HG02588 (cell line): ENCODE data around the gene TRAPPC3.
"Not testable (repeated sequence)": the region's sequence is repeated elsewhere in the genome, so short reads cannot be mapped to it uniquely, and the experiment has no call there.

Experiments used
- ATAC-seq: cut with Tn5 transposase; IDR thresholded peaks from one replicate; pipeline ENCODE4 v1.9.1; 2021; ENCODE audit warnings: mild to moderate bottlenecking, moderate library complexity; ENCODE audit not compliant: unreplicated experiment

The TRAPPC3 gene

GRCh38 chr1:36166938-36167905 is 17.9 kb upstream of the TRAPPC3 start:
- no peak for ATAC-seq

GRCh38 chr1:36166136-36166535 is 16.9 kb upstream of the TRAPPC3 start:
- ATAC-seq = no peak

- ATAC-seq = no peak
Observed at GRCh38 chr1:36165145-36165544, 15.9 kb upstream of the TRAPPC3 start.

- no peak for ATAC-seq
Observed at GRCh38 chr1:36164361-36164760, 15.1 kb upstream of the TRAPPC3 start.

DNA sequence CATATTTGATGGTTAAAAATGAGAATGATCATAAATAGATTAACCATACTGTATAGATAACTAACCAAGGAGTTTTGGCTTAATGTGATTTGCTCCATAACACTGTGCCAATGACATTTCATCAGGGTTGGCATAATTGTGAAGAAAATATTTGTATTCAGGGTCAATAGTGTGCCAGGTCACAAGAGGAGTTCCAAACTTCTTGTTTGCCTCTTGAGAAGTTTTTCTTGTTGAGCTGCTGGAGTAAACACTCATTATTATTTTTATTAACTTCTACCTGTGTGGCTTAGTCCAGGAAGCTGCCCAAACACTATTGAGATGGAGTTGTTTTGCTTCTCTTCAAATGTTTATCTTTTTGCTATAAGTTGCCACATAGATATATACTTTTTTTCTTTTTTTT is 14.1 kb upstream of the TRAPPC3 start:
- no peak for ATAC-seq

GRCh38 chr1:36162680-36163239 is 13.5 kb upstream of the TRAPPC3 start:
- no peak for ATAC-seq

GRCh38 chr1:36161641-36162531 is 12.6 kb upstream of the TRAPPC3 start:
- ATAC-seq = no peak

- no peak for ATAC-seq
Observed at GRCh38 chr1:36160949-36161485, 11.7 kb upstream of the TRAPPC3 start.

DNA sequence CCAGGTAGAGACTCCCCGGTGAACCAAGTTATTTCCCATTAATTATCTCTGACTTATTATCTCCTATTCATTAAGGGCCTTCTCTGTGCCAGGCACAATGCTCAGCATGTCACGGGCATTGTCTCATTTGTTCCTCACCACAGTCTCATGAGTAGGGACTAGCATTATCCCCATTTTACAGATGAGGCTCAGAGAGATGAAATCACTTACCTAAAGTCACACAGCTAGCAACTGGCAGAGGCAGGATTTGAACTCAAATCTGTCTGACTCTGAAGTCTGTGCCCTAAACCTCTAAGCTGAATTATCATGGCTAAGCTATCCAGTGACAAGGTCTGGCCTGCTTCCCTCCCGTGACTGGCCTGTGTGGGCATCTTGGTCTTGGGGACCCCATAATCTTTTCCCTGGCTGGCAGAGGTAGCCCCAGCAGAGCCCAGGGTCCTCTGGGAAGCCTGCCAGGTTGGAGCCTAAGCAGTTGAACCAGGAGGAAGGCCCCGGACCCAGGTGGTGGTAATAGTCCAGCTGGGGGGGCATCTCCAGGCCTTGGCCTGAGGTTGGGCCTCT is 11.2 kb upstream of the TRAPPC3 start:
- ATAC-seq = no peak

DNA sequence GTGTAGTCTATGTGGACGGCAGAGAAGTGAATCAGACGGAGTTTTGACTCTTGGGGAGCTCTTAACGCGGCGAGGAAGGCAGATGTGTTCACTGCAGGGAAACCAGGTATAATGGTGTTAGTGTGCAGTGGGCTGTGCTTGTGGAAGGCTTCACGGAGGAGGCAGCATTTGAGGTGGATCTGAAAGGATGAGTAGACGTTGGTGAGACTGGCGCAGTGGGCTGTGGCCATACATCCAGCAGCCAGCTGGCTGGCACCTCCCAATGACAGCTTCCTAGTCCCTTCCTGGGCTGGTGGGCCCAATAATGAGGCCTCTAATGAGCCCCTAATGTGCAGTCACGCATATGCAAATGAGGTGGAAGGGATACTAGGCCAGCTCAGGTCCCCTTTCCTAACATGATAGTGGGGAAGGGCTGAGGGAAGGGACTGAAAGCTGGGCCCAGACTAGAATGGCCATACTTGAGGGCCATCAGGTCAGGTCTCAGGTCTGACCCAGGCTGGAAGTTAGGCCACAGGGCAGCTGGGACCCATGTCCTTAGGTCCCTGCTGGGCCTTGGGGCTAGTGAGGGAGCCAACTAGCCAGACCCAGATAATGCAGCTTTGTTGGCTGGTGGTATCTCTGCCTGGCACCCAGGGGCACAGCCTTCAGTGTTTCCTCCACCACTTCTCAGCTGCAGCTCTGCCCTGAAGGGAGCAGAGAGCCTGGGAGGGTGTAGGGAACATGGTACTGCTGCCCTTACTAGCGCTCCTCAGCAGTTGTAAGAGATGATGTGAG is 10.5 kb upstream of the TRAPPC3 start:
- ATAC-seq = no peak

- ATAC-seq = not testable (repeated sequence)
Observed at GRCh38 chr1:36158827-36159252, 9.6 kb upstream of the TRAPPC3 start.

- no peak for ATAC-seq
Observed at GRCh38 chr1:36157973-36158826, 8.9 kb upstream of the TRAPPC3 start.

DNA sequence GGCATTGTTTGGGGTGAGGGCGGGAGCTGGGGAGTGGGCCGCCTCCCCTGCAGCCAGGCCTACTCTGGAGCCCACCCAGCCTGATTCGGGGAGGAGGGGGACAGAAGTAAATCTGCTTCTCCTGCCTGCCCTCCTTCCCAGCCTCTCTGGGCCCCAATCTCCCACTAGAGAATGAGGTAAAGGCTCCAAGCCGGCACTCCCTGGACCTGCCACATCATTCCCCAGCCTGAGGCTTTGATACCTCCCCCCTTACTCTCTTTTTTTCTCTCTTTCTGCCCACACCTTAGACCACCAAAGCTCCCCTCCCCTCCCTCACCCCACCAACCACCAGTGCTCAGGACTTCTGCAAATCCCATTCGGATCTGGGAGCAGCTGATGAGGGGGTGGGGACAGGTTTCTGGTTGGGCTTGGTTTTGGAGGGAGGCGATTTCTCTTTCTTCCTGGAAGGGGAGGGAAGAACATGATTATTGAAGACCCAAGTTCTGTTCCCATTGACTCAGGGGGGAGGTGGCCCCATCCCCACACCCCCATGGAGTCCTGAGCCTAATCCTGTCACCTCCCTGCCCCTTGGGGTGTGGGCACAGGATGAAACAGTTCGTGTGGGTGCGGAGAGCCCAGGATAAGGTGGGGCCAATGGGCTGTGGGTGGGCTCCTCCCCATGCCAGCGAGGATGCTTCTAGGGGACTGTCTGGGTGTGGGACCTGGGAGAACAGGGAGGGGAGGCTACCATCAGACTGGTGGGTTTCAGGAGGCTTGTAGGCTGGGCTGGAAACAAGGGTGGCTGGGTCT is 8.0 kb upstream of the TRAPPC3 start:
- no peak for ATAC-seq

- ATAC-seq = peak; percentile 6
Observed at GRCh38 chr1:36156329-36157114, 7.2 kb upstream of the TRAPPC3 start.

GRCh38 chr1:36155408-36156328 is 6.4 kb upstream of the TRAPPC3 start, which contains the start of gene MAP7D1:
Gene MAP7D1 (plus strand): TSS chr1:36156160. CDS start chr1:36156418, 258 bp downstream.
- ATAC-seq = peak; percentile 54

GRCh38 chr1:36154765-36155407 is 5.6 kb upstream of the TRAPPC3 start:
- no peak for ATAC-seq
